Measurements from ENCODE around the gene TANC1. TPM values are rescaled to one million over a fixed set of nuclear protein-coding genes. Genes with fewer than 3 reads are reported as not detected.

The TANC1 gene
- polyA plus RNA-seq, 1 donor (not counting 4 experiments of a cell fraction or from before 2014, with no cell fraction given) = 33.5 TPM

DNA sequence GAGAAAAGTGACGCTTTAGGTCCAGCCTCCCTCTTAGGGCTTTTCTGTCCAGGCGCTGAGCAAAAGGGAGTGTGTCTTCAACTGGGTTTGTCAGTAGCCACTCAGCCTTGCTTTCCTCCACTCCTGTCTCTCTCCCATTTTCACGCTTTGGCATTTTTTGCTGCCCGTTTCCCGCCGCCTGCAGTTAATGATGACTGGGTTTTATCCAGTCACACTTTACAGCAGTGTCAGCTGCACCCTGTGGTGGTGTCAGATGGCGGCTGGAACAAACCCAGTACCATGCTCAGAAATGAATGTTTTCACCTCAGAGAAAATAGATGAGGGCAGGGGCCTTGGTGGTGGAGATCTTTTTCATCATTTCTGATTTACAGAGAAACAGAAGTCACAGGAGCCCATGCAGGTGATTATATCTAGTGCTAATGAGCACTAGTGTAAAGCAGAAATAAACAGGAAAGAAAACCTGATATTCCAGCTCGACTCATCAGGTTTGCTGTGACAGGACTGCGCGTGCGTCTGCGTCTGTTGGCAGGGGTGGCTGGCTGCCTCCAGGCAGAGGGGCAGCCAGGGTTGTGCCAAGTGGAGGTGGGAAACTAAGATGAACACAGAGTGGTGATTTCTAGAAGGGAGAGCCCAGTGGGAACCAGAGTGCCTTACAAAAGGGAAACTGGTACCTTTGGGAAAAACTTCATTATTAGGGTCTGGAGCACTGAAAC lies 139.9 kb downstream of the TANC1 start:
- H3K79me2 ChIP-seq (ENCODE audit: control insufficient read depth, insufficient read depth, low read length) = peaks cover 39% of the 10 kb centered on the region
- no peak overlapping the region for H3K27ac ChIP-seq (ENCODE audit: control insufficient read depth, insufficient read depth, low read length)
- H3K9me1 ChIP-seq (ENCODE audit: control insufficient read depth, extremely low read depth, insufficient read depth, low read length) = peaks cover 2% of the 10 kb centered on the region
- H3K27me3 ChIP-seq (ENCODE audit: control insufficient read depth, extremely low read depth, insufficient read depth, low read length) = no peaks in the 10 kb centered on the region
- DNase-seq (ENCODE audit: low read depth, low spot score) (no peak), FAIRE-seq (no peak)
- H4K20me1 ChIP-seq (ENCODE audit: control insufficient read depth, extremely low read depth, insufficient read depth, low read length) = no peaks in the 10 kb centered on the region
- dilution Hi-C loops (cut with MboI; ENCODE audit: extremely low pct_ligation_motif_present, low sequenced_read_pairs) = no loop called here
- no peaks in the 10 kb centered on the region for H3K9me3 ChIP-seq (ENCODE audit: control insufficient read depth, low read depth, low read length)
- H3K4me3 ChIP-seq (ENCODE audit: control insufficient read depth in 2 of 3, extremely low read depth in 1 of 3, insufficient read depth in 2 of 3, low read depth in 1 of 3, low read length in 3 of 3) = no peak overlapping the region
- TF ChIP-seq, protein P1, sequence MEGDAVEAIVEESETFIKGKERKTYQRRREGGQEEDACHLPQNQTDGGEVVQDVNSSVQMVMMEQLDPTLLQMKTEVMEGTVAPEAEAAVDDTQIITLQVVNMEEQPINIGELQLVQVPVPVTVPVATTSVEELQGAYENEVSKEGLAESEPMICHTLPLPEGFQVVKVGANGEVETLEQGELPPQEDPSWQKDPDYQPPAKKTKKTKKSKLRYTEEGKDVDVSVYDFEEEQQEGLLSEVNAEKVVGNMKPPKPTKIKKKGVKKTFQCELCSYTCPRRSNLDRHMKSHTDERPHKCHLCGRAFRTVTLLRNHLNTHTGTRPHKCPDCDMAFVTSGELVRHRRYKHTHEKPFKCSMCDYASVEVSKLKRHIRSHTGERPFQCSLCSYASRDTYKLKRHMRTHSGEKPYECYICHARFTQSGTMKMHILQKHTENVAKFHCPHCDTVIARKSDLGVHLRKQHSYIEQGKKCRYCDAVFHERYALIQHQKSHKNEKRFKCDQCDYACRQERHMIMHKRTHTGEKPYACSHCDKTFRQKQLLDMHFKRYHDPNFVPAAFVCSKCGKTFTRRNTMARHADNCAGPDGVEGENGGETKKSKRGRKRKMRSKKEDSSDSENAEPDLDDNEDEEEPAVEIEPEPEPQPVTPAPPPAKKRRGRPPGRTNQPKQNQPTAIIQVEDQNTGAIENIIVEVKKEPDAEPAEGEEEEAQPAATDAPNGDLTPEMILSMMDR (optimal IDR thresholded peaks at IDR 0.05 in 1 of 3, IDR thresholded peaks at IDR 0.05 in 1 of 3, conservative IDR thresholded peaks at IDR 0.05 in 1 of 3; ENCODE audit: extremely low read depth in 1 of 3, insufficient read depth in 2 of 3, low read length in 3 of 3) = no peak
- no peak for TF ChIP-seq EZH2 (IDR thresholded peaks at IDR 0.05; ENCODE audit: low read length)
- H3K36me3 ChIP-seq (ENCODE audit: control insufficient read depth in 2 of 2, extremely low read depth in 1 of 2, insufficient read depth in 2 of 2, low read length in 2 of 2) = peaks cover 4 to 7% of the 10 kb centered on the region in 2 experiments
- peak overlapping the region; percentile 7 for H3K4me2 ChIP-seq (ENCODE audit: control insufficient read depth, extremely low read depth, insufficient read depth, low read depth, low read length)
- H3K4me1 ChIP-seq (ENCODE audit: control insufficient read depth, extremely low read depth, insufficient read depth, low read length) = peaks cover 34% of the 10 kb centered on the region
- H3K9ac ChIP-seq (ENCODE audit: control insufficient read depth, extremely low read depth, insufficient read depth, low read length) = no peak overlapping the region
- no peak overlapping the region for H2AFZ ChIP-seq (ENCODE audit: control insufficient read depth, low read length)

- Histone ChIP-seq H3K4me2 (ENCODE audit: control insufficient read depth, extremely low read depth, insufficient read depth, low read depth, low read length) (no peak overlapping the region), H2AFZ (ENCODE audit: control insufficient read depth, low read length) (no peak overlapping the region), H3K36me3 (ENCODE audit: control insufficient read depth in 2 of 2, extremely low read depth in 1 of 2, insufficient read depth in 2 of 2, low read length in 2 of 2) (peaks cover 5 to 7% of the 10 kb centered on the region in 2 experiments), H3K9me1 (ENCODE audit: control insufficient read depth, extremely low read depth, insufficient read depth, low read length) (peaks cover 2% of the 10 kb centered on the region), H4K20me1 (ENCODE audit: control insufficient read depth, extremely low read depth, insufficient read depth, low read length) (no peaks in the 10 kb centered on the region), H3K9me3 (ENCODE audit: control insufficient read depth, low read depth, low read length) (no peaks in the 10 kb centered on the region), H3K27me3 (ENCODE audit: control insufficient read depth, extremely low read depth, insufficient read depth, low read length) (no peaks in the 10 kb centered on the region), H3K27ac (ENCODE audit: control insufficient read depth, insufficient read depth, low read length) (no peak overlapping the region), H3K79me2 (ENCODE audit: control insufficient read depth, insufficient read depth, low read length) (peaks cover 30% of the 10 kb centered on the region), H3K4me3 (ENCODE audit: control insufficient read depth in 2 of 3, extremely low read depth in 1 of 3, insufficient read depth in 2 of 3, low read depth in 1 of 3, low read length in 3 of 3) (no peak overlapping the region), H3K9ac (ENCODE audit: control insufficient read depth, extremely low read depth, insufficient read depth, low read length) (no peak overlapping the region), H3K4me1 (ENCODE audit: control insufficient read depth, extremely low read depth, insufficient read depth, low read length) (peaks cover 34% of the 10 kb centered on the region)
- no peak for FAIRE-seq
- DNase-seq (ENCODE audit: low read depth, low spot score) = no peak
- dilution Hi-C loops (cut with MboI; ENCODE audit: extremely low pct_ligation_motif_present, low sequenced_read_pairs) = no loop called here
- no peak for TF ChIP-seq EZH2 (IDR thresholded peaks at IDR 0.05; ENCODE audit: low read length)
- TF ChIP-seq, protein P1 (optimal IDR thresholded peaks at IDR 0.05 in 1 of 3, IDR thresholded peaks at IDR 0.05 in 1 of 3, conservative IDR thresholded peaks at IDR 0.05 in 1 of 3; ENCODE audit: extremely low read depth in 1 of 3, insufficient read depth in 2 of 3, low read length in 3 of 3) = no peak
These were observed 141.1 kb downstream of the TANC1 start for GRCh38 chr2:159109517-159109916.
